ENCODE data around the gene CCSER1.
"Not testable (repeated sequence)": the region's sequence is repeated elsewhere in the genome, so short reads cannot be mapped to it uniquely, and the experiment has no call there.

CCSER1 gene

GRCh38 chr4:90845777-90846176 lies 718.6 kb downstream of the CCSER1 start:
- DNase-seq = no peak

- DNase-seq = no peak
Observed at GRCh38 chr4:90852237-90852636, 725.0 kb downstream of the CCSER1 start.

- DNase-seq = no peak
Observed at GRCh38 chr4:90855111-90855510, 727.9 kb downstream of the CCSER1 start.

GRCh38 chr4:90857081-90857820 lies 730.1 kb downstream of the CCSER1 start:
- DNase-seq = no peak

- DNase-seq = no peak
Observed at GRCh38 chr4:90875791-90876190, 748.6 kb downstream of the CCSER1 start.

GRCh38 chr4:90876296-90876695 lies 749.1 kb downstream of the CCSER1 start:
- no peak for DNase-seq

- DNase-seq = no peak
Observed at GRCh38 chr4:90883519-90883918, 756.3 kb downstream of the CCSER1 start.

GRCh38 chr4:90888571-90888970 lies 761.4 kb downstream of the CCSER1 start:
- DNase-seq = no peak

- DNase-seq = no peak
Observed at GRCh38 chr4:90889171-90889570, 762.0 kb downstream of the CCSER1 start.

- peak; percentile 18 for DNase-seq
Observed at GRCh38 chr4:90903413-90903812, 776.2 kb downstream of the CCSER1 start.

GRCh38 chr4:90904021-90904420 lies 776.8 kb downstream of the CCSER1 start:
- DNase-seq = no peak

- no peak for DNase-seq
Observed at GRCh38 chr4:90906239-90906638, 779.0 kb downstream of the CCSER1 start.

- DNase-seq = not testable (repeated sequence)
Observed at GRCh38 chr4:90911724-90912434, 784.7 kb downstream of the CCSER1 start.

GRCh38 chr4:90922174-90922573 lies 795.0 kb downstream of the CCSER1 start:
- no peak for DNase-seq

GRCh38 chr4:90926957-90927356 lies 799.8 kb downstream of the CCSER1 start:
- no peak for DNase-seq

GRCh38 chr4:90943311-90943710 lies 816.1 kb downstream of the CCSER1 start:
- DNase-seq = no peak

GRCh38 chr4:90946945-90947344 lies 819.8 kb downstream of the CCSER1 start:
- DNase-seq = peak; percentile 22

GRCh38 chr4:90950385-90950841 lies 823.2 kb downstream of the CCSER1 start:
- no peak for DNase-seq

GRCh38 chr4:90951037-90951436 lies 823.8 kb downstream of the CCSER1 start:
- no peak for DNase-seq

- DNase-seq = peak; percentile 11
Observed at GRCh38 chr4:90958256-90958895, 831.2 kb downstream of the CCSER1 start.

GRCh38 chr4:90960433-90960832 lies 833.2 kb downstream of the CCSER1 start:
- no peak for DNase-seq

- DNase-seq = no peak
Observed at GRCh38 chr4:90960840-90961239, 833.6 kb downstream of the CCSER1 start.

- DNase-seq = no peak
Observed at GRCh38 chr4:90970021-90970420, 842.8 kb downstream of the CCSER1 start.

GRCh38 chr4:90977726-90978125 lies 850.5 kb downstream of the CCSER1 start:
- no peak for DNase-seq
